Liver (tissue), 3 donors: ENCODE measurements around the gene ADPGK.

ENCODE experiments used
- ATF3 ChIP-seq: IDR thresholded peaks from 2 replicates; pipeline ENCODE4 v1.6.1; 2016; ENCODE audit warnings: antibody characterized with exemption
- CTCF ChIP-seq: fragments of 150-350 bp; IDR thresholded peaks from 2 replicates; pipeline ENCODE4 v1.5.1; 2017; ENCODE audit warnings: improper control_type of control experiment, low read depth, low read length; ENCODE audit not compliant: missing input control
- JUND ChIP-seq, 2 donors: IDR thresholded peaks; 2 replicates each; pipeline ENCODE4 v1.6.1; 2016; ENCODE audit warnings: antibody characterized with exemption in 2 of 2
- RAD21 ChIP-seq, 2 donors: IDR thresholded peaks; 2 replicates each; pipeline ENCODE4 v1.6.1; 2016; ENCODE audit warnings: antibody characterized with exemption in 2 of 2, mild to moderate bottlenecking in 2 of 2
- REST ChIP-seq: IDR thresholded peaks from 2 replicates; pipeline ENCODE4 v1.6.1; 2016; ENCODE audit warnings: antibody characterized with exemption, mild to moderate bottlenecking
- SP1 ChIP-seq: IDR thresholded peaks from 2 replicates; pipeline ENCODE4 v1.6.1; 2018; ENCODE audit warnings: antibody characterized with exemption, mild to moderate bottlenecking
- TAF1 ChIP-seq: conservative IDR thresholded peaks from 2 replicates; pipeline ENCODE4 v1.6.1; 2016; ENCODE audit warnings: antibody characterized with exemption, mild to moderate bottlenecking
- YY1 ChIP-seq: IDR thresholded peaks from 2 replicates; pipeline ENCODE4 v1.6.1; 2016; ENCODE audit warnings: antibody characterized with exemption, mild to moderate bottlenecking
- ZBTB33 ChIP-seq: IDR thresholded peaks from 2 replicates; pipeline ENCODE4 v1.6.1; 2016; ENCODE audit warnings: antibody characterized with exemption
- donor health status: healthy.
- donor health status: healthy.

GRCh38 chr15:72732516-72732915 lies 51.0 kb downstream of the ADPGK start:
- TF ChIP-seq CTCF = no peak
- TF ChIP-seq JUND (IDR thresholded peaks at IDR 0.05) = no peak
- no peak for TF ChIP-seq SP1
- no peak for TF ChIP-seq YY1
- no peak for TF ChIP-seq RAD21 (IDR thresholded peaks at IDR 0.05)
- no peak for TF ChIP-seq ZBTB33
- no peak for TF ChIP-seq REST
- TF ChIP-seq ATF3 = no peak
- TF ChIP-seq TAF1 = no peak
